ENCODE results near the gene CFB.
A peak's percentile ranks its signal among the peaks of the same experiment; 100 is the strongest.
"Not testable (repeated sequence)": the region's sequence is repeated elsewhere in the genome, so short reads cannot be mapped to it uniquely, and the experiment has no call there.

Gene CFB

GRCh38 chr6:31945507-31946369, at the start of gene CFB:
TSS of gene CFB (plus strand) at chr6:31946095. CDS start at chr6:31946222, 127 bp downstream.
- DNase-seq (ENCODE audit: low read depth in 2 of 2) = no peak

- DNase-seq (ENCODE audit: low read depth in 2 of 2) = no peak
Observed at GRCh38 chr6:31896493-31896855, 49.4 kb upstream of the CFB start.

GRCh38 chr6:31896856-31897611, 48.9 kb upstream of the CFB start:
- DNase-seq (ENCODE audit: low read depth in 2 of 2) = no peak

GRCh38 chr6:31897612-31898382, 48.1 kb upstream of the CFB start, which contains the start of gene EHMT2:
TSS of gene EHMT2 (minus strand) at chr6:31897698. CDS start at chr6:31897677, 21 bp downstream.
- peak; percentile 76 to 79 for DNase-seq (ENCODE audit: low read depth in 2 of 2)

- no peak for DNase-seq (ENCODE audit: low read depth in 2 of 2)
Observed at GRCh38 chr6:31898383-31899011, 47.4 kb upstream of the CFB start.

- DNase-seq (ENCODE audit: low read depth in 2 of 2) = no peak
Observed at GRCh38 chr6:31899215-31899614, 46.7 kb upstream of the CFB start.

GRCh38 chr6:31899882-31900722, 45.8 kb upstream of the CFB start:
- no peak for DNase-seq (ENCODE audit: low read depth in 2 of 2)

GRCh38 chr6:31900917-31901414, 44.9 kb upstream of the CFB start:
- DNase-seq (ENCODE audit: low read depth in 2 of 2) = no peak

- peak; percentile 50 to 63 for DNase-seq (ENCODE audit: low read depth in 2 of 2)
Observed at GRCh38 chr6:31901415-31901952, 44.4 kb upstream of the CFB start.

GRCh38 chr6:31901953-31902643, 43.8 kb upstream of the CFB start, which contains the start of gene ZBTB12:
TSS of gene ZBTB12 (minus strand) at chr6:31902086. CDS start at chr6:31901305, 781 bp downstream.
- DNase-seq (ENCODE audit: low read depth in 2 of 2) = peak; percentile 74 to 80

- DNase-seq (ENCODE audit: low read depth in 2 of 2) = no peak
Observed at GRCh38 chr6:31903957-31904356, 41.9 kb upstream of the CFB start.

GRCh38 chr6:31905041-31905440, 40.9 kb upstream of the CFB start:
- no peak for DNase-seq (ENCODE audit: low read depth in 2 of 2)

GRCh38 chr6:31906122-31906521, 39.8 kb upstream of the CFB start:
- DNase-seq (ENCODE audit: low read depth in 2 of 2) = no peak

- DNase-seq (ENCODE audit: low read depth in 2 of 2) = not testable (repeated sequence)
Observed at GRCh38 chr6:31906727-31907126, 39.2 kb upstream of the CFB start.

GRCh38 chr6:31907158-31907813, 38.6 kb upstream of the CFB start:
- no peak for DNase-seq (ENCODE audit: low read depth in 2 of 2)

- not testable (repeated sequence) for DNase-seq (ENCODE audit: low read depth in 2 of 2)
Observed at GRCh38 chr6:31908255-31908654, 37.6 kb upstream of the CFB start.

GRCh38 chr6:31908791-31909190, 37.1 kb upstream of the CFB start:
- no peak for DNase-seq (ENCODE audit: low read depth in 2 of 2)

- DNase-seq (ENCODE audit: low read depth in 2 of 2) = not testable (repeated sequence)
Observed at GRCh38 chr6:31909298-31909697, 36.6 kb upstream of the CFB start.
